Measurements from ENCODE around the gene ADCY4.

DNA sequence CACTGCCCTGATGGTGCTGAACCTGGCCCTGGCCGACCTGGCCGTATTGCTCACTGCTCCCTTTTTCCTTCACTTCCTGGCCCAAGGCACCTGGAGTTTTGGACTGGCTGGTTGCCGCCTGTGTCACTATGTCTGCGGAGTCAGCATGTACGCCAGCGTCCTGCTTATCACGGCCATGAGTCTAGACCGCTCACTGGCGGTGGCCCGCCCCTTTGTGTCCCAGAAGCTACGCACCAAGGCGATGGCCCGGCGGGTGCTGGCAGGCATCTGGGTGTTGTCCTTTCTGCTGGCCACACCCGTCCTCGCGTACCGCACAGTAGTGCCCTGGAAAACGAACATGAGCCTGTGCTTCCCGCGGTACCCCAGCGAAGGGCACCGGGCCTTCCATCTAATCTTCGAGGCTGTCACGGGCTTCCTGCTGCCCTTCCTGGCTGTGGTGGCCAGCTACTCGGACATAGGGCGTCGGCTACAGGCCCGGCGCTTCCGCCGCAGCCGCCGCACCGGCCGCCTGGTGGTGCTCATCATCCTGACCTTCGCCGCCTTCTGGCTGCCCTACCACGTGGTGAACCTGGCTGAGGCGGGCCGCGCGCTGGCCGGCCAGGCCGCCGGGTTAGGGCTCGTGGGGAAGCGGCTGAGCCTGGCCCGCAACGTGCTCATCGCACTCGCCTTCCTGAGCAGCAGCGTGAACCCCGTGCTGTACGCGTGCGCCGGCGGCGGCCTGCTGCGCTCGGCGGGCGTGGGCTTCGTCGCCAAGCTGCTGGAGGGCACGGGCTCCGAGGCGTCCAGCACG lies 18.9 kb downstream of the ADCY4 start:
- TF ChIP-seq CTCF (IDR thresholded peaks at IDR 0.05; ENCODE audit: insufficient read depth, low read length) = no peak
- no peak for TF ChIP-seq REST (IDR thresholded peaks at IDR 0.05; ENCODE audit: insufficient replicate concordance, low read depth)
- TF ChIP-seq POLR2AphosphoS5 (IDR thresholded peaks at IDR 0.05; ENCODE audit: low read depth) = no peak; the same call in 1 of the 2 replicates
- no peak for TF ChIP-seq SPI1 (IDR thresholded peaks at IDR 0.05; ENCODE audit: borderline replicate concordance, low read depth)
- TF ChIP-seq GABPA (IDR thresholded peaks at IDR 0.05; ENCODE audit: low read depth) = no peak

All from HL-60 (cell line).